Hepatocyte (in vitro differentiated cells): ENCODE data around the gene DDX10.

Experiments used
- EZH2 ChIP-seq: fragments of 200-600 bp; sonication (generic); IDR thresholded peaks from 2 replicates; pipeline ENCODE4 v1.6.1; 2016; ENCODE audit warnings: antibody characterized with exemption, mild to moderate bottlenecking, borderline replicate concordance
- EZH2phosphoT487 ChIP-seq: fragments of 200-600 bp; sonication (generic); IDR thresholded peaks from one replicate; pipeline ENCODE4 v1.6.1; 2018; ENCODE audit warnings: antibody characterized with exemption, mild to moderate bottlenecking, low read depth, moderate library complexity; ENCODE audit not compliant: unreplicated experiment, severe bottlenecking
- TF ChIP-seq, protein P1 (sequence below): fragments of 200-600 bp; sonication (generic); IDR thresholded peaks from 2 replicates; pipeline ENCODE4 v1.5.1; 2016; ENCODE audit warnings: antibody characterized with exemption, mild to moderate bottlenecking; ENCODE audit not compliant: poor library complexity

DNA sequence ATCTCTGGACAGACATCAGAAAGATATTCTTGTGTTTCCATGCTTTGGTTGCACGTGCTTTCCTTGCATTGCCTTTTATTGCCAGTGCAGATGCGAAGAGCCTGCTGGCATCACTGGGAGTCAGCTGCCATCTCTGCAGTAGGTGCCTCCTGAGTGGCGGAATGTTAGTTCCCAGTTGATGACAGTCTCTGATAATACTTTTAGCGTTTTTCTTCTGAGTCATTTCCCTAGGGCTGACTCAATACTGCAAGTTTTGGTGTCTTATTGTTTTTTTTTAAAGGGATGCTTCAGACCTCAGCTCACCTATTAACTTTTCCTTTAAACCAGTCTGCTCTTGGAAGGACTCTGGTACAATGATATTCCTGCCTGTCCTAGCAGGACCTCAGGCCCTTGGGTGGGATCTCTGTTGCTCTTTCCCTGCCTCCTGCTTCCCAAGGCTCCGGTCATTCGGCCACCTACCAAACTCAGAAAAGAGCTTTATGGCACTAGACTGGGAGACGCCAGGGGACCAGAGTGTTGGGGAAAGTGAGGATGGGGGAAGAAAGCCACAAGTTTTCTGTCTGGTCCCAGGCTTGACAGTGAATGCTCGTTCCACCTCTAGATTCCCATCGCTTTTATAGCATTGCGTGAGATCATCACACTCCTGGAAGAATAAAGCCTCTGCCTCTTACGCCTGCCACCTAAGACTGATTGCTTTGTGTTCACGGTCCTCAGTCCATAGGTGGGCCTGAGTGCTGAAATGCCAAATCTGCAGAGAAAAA is 308.7 kb downstream of the DDX10 start:
- TF ChIP-seq, protein P1, sequence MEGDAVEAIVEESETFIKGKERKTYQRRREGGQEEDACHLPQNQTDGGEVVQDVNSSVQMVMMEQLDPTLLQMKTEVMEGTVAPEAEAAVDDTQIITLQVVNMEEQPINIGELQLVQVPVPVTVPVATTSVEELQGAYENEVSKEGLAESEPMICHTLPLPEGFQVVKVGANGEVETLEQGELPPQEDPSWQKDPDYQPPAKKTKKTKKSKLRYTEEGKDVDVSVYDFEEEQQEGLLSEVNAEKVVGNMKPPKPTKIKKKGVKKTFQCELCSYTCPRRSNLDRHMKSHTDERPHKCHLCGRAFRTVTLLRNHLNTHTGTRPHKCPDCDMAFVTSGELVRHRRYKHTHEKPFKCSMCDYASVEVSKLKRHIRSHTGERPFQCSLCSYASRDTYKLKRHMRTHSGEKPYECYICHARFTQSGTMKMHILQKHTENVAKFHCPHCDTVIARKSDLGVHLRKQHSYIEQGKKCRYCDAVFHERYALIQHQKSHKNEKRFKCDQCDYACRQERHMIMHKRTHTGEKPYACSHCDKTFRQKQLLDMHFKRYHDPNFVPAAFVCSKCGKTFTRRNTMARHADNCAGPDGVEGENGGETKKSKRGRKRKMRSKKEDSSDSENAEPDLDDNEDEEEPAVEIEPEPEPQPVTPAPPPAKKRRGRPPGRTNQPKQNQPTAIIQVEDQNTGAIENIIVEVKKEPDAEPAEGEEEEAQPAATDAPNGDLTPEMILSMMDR: no peak
- TF ChIP-seq EZH2: no peak
- TF ChIP-seq EZH2phosphoT487: no peak
